Heart left ventricle (tissue), 13 donors: ENCODE results near the gene DAAM2.

Source experiments
- POLR2A ChIP-seq, 2 donors: fragments of 450-650 bp; IDR thresholded peaks; one replicate each; pipeline ENCODE4 v1.6.1; 2017; ENCODE audit warnings: antibody characterized with exemption in 2 of 2, mild to moderate bottlenecking in 2 of 2, moderate library complexity in 2 of 2
- TF ChIP-seq, protein P1 (sequence below), 12 donors: fragments of 200-600 bp; sonication (generic) in 4 of 12; IDR thresholded peaks; one replicate each; pipeline versions ENCODE4 v1.5.0 to v1.8.0; 2018 to 2022; ENCODE audit warnings: antibody characterized with exemption in 12 of 12, mild to moderate bottlenecking in 5 of 12
- donor health status: ischemic (EF 13 %, LVEDD 7.1; RV severe dilation, severe dysfunction).
- donor health status: DM: no; HTN: yes; CAD: no.
- donor health status: DM: no; HTN: no; CAD: no.
- donor health status: ischemic (EF 25% LVEDD 6.9; RV normal size, moderate dysfunction).
- donor health status: ischemic (EF 25% LVEDD 5.7; RV mildly dilated, moderate dysfunction).
- donor health status: ischemic (EF 35%, LVEDD 5.7; RV mildly dilated, moderate dysfunction).
- donor health status: nonischemic (EF 11% LVEDD 7.7; RV severe dilation, severe dysfunction).
- donor health status: DM: yes; HTN: yes; CAD: no.
- donor health status: PGD.
- donor health status: ischemic (EF 29% LVEDD 5.4; RV normal size, mild dysfunction).
- donor health status: nonischemic (EF 23%, LVEDD 6.1; RV moderate dilation, normal function).

DNA sequence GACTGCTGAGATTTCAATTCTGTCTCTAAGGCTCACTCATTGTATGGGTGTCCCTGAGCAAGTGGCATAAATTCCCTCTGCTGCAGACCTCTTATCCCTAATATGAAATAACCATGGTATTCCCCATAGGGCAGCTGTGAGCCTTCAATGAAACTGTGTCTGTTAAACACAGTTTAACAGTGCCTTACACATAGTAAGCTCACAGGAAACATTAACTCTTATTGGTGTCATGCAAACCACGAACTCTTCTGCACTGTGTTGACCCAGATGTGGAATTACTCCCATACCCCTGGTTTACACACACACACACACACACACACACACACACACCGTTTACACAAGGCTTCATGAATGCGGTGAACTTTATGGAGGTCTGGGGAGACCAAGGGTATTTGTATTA lies 23.2 kb downstream of the DAAM2 start:
- TF ChIP-seq POLR2A (IDR thresholded peaks at IDR 0.05), result no peak
- TF ChIP-seq, protein P1, sequence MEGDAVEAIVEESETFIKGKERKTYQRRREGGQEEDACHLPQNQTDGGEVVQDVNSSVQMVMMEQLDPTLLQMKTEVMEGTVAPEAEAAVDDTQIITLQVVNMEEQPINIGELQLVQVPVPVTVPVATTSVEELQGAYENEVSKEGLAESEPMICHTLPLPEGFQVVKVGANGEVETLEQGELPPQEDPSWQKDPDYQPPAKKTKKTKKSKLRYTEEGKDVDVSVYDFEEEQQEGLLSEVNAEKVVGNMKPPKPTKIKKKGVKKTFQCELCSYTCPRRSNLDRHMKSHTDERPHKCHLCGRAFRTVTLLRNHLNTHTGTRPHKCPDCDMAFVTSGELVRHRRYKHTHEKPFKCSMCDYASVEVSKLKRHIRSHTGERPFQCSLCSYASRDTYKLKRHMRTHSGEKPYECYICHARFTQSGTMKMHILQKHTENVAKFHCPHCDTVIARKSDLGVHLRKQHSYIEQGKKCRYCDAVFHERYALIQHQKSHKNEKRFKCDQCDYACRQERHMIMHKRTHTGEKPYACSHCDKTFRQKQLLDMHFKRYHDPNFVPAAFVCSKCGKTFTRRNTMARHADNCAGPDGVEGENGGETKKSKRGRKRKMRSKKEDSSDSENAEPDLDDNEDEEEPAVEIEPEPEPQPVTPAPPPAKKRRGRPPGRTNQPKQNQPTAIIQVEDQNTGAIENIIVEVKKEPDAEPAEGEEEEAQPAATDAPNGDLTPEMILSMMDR (IDR thresholded peaks at IDR 0.05), result no peak
